Dedifferentiated amniotic fluid mesenchymal stem cell (primary cell): ENCODE measurements around the gene TMEM250.
"Not testable (repeated sequence)": the region's sequence is repeated elsewhere in the genome, so short reads cannot be mapped to it uniquely, and the experiment has no call there.

ENCODE experiments used
- DNase-seq: peaks from one replicate; pipeline ENCODE4 v3.0.0-alpha.2; 2016; ENCODE audit errors: extremely low spot score

The TMEM250 gene

DNA sequence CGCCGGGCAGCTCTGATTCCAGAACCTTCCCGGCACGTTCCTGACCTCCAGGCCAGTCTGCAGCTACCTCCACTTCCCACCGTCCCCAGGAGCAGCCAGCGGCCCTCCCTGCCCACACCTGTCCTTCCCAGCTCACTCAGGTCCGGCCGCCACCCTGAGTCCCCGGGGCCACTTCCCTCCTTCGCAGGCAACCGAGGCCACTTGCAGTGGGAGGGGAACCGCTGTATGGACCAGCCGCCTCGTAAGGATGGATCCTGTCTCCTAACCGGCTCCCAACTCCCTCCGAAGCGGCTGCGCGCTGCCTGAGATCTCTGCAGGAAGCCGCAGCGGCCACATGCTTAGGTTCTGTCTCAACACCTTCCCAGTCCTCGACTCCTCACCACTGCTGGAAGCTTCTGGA lies 7.5 kb downstream of the TMEM250 start:
- DNase-seq = no peak

DNA sequence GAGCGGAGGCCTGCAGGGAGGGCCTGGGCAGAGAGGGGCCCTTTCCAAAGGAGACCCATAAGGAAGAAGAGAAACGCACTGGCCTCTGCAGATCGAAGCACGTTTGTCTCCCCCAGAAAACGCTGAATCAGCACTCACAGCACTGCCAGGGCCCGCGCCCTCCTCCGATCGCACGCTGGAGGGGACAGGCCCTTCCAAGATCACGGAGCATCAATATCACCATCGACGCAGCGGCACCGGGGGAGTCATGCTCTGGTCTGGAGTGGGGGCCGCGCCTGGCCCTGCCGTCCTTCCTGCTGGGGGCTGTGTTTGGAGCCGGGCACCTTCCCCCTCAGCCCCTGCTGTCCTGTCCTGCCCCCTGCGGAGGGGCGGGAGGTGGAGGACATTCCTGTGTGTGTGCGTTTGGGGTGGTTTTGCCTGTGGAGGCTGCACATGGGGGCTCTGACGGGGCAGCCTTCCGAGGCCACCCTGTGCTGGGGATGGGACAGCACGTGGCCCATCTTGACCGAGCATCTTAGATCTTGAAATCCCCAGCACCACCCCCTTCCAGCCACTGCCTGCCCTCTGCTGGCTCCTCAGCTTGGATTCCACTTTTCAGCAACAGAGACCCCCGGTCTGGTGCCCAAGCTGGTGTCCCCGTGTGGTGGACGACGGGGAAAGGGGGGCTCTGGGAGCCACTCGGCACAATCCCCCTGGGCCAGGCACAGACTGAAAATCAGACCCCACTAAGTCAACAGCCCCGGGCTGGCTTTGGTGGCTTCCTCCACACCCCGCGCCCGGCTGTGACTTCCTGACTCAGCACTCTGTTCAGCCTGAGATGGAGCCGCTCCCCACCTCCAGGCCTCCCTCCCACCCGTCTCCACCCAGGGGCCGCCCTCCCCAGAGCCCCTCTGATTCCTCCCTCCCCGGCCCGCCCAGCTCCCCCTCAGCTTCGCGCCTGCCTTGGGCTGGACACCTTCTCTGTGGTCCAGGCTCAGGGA lies 8.3 kb downstream of the TMEM250 start:
- no peak for DNase-seq

DNA sequence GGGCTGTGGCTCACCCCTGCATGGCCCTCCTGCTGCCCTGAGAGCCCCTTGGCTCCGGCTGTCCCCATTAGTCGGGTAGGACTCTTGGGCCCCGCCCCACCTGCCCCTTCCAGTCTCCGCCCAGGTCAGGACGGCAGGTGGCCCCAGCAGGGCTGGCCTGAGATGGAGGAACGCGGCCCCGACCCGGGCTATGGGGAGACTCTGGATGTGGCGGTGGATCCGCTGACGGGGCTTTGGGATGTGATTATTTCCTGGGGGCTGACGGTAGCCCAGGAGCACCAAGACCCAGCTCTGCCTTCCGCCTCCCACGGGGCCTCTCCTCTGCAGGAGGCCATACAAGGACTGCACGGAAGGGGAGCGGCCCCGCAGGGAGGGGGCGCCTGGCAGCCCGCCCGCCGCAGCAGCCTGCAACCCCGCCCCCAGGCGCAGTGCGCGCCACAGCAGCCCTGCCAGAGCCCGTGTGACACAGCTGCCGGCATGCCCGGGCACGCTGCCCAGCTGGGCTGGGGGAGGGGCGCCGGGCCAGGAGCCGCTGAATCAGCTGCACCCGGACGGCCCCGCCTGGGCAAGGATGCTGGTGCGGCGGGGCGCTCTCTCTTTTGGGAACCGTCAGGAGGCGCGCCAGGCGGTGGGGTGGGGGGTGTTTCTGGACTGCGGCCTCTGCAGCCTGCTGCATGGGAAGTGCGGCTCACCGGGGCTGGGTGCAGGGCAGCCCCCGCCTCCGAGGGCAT lies 9.2 kb downstream of the TMEM250 start:
- DNase-seq = peak; percentile 80

DNA sequence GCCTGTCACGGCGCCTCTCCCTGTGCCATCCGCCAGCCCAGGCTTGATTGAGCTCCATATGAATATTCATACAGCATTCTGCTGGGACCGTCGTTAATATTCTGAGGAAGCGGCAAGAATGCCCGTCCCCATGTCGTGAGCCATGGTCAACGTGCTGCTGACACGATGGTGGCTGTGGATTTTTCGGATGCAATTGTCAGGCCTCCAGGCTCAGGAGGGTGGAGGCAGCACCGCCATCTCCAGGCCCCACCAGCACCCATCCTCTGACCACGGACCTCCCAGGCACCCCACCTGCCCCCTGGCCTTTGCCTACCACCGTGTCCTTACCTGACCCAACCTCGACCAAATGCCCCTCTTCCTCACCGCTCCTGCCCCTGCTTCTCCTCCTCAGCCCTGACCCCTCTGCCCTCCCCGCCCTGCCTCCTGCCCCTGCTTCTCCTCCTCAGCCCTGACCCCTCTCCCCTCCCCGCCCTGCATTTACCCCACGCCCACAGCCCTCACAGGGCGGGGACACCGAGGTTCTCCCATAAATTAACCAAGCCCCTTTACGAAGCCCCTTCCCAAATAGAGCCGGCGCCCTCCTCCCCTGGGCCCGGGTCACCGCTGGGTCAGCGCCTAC lies 9.9 kb downstream of the TMEM250 start:
- DNase-seq = no peak

DNA sequence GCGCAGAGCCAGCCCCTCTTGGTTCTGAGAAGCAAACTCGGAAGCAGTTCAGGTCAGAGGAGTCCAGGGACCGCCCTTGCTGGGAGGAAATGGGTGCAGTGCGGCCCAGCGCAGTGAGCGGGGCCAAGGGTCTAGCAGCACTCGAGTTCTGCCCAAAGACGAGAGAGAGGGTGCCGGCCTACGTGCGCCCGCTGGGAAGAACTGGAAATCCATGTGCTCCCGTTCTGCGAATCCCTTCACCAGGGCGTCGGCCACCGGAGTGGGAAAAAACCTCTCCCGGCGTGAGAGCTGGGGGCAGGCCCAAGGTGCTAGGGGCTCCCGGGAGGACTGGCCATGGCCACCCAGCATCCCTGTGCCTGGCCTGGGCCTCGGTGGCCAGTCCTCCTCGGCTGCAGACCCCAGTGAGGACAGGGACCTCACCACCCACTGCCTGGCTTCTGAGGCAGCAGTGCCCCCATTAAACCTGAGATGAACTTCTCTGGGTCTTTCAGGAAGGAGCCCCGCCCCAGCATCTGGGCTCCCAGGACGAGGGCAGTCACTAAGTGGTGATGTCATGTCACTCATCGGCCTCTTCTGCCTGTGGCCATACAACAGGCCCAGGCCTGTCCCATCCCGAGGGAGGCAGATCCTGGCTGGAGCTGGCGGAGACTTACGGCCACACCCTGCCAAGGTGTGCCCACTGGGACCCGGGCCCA lies 10.6 kb downstream of the TMEM250 start:
- no peak for DNase-seq

DNA sequence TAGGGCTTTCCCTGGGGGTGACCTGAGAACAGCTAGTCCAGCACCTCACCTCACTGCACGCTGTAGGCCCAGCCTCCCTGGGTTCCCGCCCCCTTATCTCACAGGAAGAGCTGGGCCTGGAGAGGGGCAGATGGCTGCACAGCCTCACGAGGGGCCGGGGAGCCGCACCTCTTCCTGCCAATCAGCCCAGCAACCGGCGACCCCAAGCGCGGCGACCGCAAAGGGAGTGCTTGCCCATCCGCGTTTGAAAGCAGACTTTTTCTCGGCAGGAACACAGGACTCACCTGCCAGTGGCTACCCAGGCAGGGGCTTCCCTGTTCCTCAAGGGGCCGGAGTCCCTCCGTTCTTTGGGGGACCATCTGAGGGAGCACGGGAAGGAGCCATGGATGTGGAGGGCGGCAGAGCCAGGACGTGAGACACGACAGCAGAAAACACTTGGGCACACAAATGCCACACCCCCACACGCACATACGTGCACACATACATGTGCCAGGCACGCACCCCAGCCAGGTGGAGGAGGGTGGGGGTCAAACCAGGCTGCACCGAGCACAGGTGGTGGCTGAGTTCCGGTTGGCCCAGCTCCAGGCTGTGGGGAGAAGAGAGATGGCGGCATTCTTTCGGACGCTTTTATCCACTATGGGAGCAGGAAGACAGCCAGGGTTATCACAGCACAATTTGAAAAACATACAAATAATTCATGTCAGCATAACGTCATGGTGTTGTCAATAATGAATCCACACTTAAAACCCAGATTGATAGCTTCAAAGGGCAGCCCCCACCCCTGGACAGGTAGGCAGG lies 11.3 kb downstream of the TMEM250 start:
- no peak for DNase-seq

DNA sequence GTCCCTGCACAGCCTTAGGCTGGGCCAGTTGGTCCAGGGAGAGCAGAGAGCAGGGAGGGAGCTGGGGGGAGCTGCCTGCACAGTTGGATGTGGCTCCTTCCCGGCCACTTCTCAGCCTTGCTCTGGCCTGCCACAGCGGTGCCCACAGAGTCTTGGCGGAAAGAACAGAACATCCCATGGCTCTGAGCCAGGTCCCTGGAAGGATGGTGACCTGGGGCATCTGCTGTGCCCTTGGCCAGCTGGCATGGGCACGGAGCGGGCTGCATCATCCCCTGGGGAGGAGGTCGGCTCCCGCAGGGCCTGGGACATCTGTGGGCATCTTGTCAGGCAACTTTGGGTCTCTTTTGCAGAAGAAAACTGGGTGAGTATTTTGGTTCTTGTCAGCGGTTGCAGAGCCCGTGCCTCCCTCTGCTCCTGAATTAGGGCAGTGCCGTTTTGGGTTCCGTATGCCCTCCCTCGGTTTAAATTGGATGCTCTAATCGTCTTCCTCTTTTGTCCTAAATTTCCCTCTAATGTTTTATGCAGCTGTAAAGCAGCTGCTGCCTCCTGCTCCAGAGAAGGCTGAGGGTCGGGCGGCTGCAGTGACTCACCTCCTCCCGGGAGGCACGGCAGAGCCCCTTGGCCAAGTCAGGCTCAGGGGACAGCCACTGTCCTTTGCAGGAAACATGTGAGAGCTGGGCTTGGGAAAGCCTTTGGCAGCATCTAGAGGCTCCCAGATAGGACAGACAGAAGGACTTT lies 13.1 kb downstream of the TMEM250 start:
- DNase-seq = no peak

DNA sequence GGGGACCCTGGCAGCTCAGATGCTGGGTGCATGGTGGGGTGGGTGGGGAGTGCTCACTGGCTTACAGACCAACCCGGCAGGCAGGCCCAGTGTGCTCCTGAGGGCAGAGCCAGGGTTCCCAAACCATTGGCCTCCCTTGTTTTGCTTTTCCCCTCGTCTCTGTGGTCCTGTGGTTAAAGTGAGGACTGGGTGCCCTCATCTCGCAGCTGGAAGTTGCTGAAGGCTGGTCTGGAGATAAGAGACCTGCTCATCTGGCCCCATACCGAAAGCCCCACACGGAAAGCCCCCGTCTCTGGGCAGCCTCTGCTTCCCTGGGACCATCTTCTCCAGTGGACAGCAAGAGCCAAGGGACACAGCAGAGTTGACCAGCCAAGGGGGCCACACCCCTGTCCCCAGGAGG lies 13.8 kb downstream of the TMEM250 start:
- no peak for DNase-seq

DNA sequence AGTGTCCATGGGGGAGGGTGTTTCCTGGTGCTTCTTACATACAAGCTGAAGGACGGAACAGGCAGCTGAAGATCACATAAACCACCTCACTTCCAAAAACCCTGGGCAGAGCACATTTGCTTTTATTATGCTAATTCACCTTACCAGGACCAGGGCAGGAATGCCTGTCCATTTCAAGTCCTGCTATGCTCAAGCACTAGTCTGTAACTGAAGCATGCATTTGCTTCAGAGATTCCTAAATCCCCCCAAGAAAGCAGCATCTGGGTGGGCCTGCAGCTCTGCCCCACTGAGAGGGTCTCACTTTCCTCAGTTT lies 14.2 kb downstream of the TMEM250 start:
- DNase-seq = no peak

DNA sequence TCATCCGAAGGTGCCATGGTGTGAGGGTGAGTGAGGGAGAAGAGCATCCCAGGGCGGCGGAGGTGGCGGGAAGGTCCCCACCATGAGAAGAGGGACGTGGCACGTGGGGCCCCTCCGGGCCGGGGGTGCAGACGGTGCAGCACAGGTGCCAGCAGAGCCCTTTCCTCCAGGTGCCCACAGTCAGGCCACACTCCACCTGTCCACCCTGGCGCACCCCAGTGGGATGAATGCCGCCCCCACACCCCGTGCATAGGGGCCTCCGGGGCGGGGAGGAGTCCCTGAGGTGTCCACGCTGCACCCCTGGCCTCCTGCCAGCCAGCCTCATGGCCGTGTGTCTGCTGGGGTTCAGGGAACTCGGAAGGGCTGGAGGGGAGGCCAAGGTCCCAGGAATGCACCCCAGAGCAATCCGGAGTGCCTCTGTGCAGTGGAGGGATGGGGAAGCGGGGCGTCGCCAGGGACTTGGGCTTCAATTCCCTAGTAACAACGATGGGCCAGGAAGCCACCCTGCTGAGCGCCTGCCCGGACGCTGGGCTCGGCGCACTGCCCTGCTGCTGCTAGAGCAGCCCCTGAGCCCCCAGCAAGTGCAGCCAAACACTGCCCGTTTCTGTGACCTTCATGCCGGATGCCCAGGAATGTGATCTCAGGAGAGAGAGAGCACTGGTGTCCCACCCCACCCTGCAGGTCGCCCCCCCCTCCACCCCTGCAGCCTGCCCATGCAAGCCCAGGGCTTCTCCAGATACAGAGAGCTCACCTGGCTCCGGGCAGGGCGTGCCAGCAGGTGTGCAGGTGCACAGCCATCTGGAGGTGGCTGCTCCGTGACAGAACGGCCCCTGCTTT lies 14.8 kb downstream of the TMEM250 start:
- no peak for DNase-seq

DNA sequence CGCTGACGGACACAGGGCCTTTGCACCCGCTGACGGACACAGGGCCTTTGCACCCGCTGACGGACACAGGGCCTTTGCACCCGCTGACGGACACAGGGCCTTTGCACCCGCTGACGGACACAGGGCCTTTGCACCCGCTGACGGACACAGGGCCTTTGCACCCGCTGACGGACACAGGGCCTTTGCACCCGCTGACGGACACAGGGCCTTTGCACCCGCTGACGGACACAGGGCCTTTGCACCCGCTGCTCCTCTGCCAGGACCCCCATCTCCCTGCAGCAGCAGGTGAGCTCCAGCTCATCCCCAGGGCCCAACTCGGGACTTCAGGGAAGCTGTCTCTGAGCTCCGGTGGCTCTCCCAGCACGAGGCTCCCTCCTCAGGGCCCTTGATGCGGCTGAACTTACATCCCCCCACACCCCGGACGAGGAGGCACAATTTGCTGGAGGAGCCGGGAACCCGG lies 17.0 kb downstream of the TMEM250 start:
- not testable (repeated sequence) for DNase-seq

DNA sequence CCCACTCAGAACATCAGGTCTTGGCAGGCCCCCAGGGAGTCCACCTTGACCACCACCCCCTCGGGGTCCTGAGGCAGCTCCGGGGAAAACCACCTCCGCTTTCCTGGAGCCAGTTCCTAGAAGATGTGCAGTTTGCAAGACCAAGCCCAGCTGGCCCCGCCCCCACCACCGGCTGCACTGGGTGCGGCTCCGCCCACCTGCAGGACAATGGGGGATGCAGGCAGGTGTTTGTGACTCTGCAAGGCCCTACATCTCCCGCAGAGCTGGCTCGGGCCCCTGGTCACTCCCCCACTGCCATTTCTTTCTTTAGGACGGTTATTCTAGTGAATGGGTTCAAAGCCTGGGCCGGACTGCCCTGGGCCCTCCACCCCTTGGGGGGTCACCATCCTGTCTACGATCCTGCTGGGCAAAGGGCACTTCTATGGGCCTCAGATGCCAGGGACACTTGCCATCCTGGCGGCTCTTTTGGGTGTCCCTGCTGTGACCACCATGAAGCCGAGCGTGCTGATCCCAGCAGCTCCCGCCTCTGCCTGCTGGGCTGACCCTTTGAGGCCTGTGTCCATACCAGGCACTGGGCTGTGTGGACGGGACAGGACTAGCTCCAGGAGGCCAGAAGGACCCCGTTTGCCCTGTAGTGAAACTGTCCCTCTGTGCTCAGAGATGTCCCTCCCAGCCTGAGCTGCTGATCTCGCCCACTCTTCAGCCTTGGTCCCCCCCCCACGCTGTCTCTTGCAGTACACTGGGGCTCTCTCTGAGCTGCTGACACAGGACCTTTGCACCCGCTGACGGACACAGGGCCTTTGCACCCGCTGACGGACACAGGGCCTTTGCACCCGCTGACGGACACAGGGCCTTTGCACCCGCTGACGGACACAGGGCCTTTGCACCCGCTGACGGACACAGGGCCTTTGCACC lies 17.7 kb downstream of the TMEM250 start:
- no peak for DNase-seq

DNA sequence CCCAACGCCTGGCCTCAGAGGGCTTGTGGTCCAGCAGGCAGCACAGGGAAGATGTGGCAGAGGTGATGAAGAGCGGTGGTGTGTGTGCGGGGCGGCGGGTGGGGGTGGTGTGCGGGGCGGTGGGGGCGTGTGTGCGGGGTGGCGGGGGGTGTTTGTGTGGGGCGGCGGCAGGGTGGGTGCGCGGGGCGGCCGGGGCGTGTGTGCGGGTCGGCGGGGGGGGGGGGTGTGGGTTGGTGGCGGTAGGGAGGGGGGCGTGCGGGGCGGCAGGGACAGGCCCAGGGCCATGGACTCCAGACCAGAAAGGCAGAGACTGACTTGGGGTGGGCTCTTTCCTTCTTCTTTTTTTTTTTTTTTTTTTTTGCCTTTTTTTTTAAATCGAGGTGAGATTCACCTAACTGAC lies 19.1 kb downstream of the TMEM250 start:
- no peak for DNase-seq

DNA sequence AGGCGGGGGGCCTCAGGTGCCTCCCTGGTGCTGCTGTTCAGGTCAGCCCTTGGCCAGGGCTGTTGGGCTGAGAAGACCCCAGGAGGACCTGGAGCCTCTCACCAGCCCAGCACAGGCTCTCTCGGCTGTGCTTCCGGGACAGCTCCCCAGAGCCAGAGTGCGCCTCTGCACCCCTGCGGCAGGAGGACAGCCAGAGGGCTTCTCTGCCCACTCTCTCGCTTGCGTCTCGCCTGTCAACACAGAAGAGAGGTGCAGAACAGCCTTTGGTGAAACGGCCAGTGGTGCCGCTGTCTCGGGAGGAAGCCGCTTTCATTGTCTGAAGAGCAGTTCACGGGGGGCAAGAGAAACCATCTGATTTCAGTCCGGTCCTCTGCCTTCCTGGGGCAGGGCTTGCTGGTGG lies 19.8 kb downstream of the TMEM250 start:
- no peak for DNase-seq

DNA sequence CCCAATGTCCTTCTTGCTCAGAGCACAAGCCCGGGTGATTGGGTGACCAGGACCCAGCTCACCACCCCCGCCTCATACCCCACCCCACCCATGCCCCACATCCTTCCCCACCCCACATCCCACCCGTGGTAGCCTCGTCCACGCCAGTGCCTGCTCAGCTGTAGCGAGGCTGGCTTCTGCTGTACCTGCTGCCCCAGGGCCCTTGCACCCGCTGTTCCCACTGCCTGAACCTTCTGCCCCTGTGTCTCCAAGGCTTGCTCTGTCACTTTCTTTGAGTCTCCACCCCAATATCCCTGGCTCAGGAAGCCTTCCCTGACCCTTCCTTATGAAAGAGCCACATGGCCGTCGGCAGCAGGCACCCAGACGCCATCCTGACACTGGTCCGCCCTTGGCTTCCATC lies 20.5 kb downstream of the TMEM250 start:
- DNase-seq = no peak

DNA sequence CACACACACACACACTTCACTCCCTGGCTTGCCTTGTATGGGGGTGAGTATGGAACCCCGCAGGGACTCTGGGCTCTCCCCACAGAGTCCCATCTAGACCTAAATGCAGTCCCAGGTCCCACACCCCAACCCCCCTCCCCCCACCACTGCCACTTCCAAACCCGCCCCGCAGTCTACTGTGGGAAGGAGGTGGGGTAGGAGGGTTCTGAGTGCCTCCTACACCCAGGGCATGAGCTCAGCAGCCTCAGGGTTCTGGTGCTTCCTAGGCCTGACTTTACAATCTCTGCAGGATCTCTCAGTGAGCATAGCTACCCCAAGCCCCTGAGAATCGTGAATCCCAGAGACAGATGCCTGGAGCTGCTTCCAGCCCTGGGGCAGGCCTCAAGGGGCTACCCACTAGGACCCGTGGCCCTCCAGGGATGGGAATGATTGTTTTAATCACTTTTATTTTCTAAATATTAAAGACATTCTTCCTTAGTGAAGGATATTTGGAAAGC lies 22.1 kb downstream of the TMEM250 start:
- DNase-seq = no peak

DNA sequence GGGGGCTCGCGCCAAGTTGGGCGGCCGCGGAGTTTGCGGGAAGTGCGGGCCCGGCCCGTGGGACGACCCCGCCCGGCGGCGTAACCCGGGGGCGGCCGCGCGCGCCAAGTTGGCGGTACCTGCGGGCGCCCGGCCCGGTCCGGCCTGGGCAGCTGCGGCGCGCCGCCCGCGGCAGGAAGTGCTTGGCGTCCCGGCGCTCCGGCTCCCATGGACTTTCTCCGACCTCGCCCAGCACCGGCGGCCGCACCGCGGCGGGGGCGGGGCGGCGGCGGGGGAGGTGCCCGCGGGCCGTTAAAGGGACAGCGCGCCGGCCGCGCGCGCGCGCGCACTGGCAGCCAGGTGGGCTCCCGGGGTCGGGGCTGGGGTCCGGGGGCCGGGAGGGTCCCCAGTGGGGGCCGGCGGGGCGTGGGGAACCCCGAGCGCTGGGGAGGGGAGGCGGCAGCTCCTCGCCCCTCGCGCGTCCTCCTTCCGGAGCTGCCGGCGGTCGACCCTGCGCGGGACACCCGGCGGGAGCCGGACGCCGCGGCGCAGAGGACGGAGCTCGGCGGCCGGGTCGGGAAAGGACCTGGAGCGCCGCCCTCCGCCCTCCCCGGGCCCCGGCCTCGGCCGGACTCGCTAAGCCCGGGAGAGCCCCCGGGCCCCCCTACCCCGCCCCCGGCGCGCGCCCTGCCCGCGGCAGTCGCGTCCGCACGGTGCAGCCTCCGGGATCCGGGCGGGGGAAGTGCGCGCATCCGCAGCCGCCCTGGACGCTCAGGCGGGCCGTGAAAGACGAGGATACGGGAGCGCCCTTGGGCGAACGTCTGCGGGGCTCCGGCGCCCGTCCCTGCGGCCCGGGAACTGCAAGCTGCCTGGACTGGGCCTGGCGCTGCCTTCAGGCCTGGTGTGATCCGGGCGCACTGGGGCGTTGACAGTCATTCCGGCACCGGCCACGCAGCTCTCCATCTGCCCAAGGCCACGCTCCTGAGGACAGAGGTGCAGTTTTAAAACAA lies 23.3 kb downstream of the TMEM250 start, which contains the start of gene NACC2:
NACC2 (minus strand) TSS at position 220 of the 989 bp plus-strand sequence. CDS start 44,768 bp downstream, outside the sequence.
- peak; percentile 27 for DNase-seq
